K562 (cell line): Measurements from ENCODE around the gene PLXND1. TPM values are rescaled to one million over a fixed set of nuclear protein-coding genes. Genes with fewer than 3 reads are reported as not detected.

Experiments
- CTBP1 ChIP-seq: fragments of 450-650 bp; IDR thresholded peaks from 2 replicates; pipeline ENCODE4 v1.6.1; 2016; ENCODE audit warnings: borderline replicate concordance
- DNMT1 ChIP-seq: fragments of 450-650 bp; IDR thresholded peaks from 2 replicates; pipeline ENCODE4 v1.6.1; 2016; ENCODE audit warnings: antibody characterized with exemption, mild to moderate bottlenecking
- DPF2 ChIP-seq: fragments of 450-650 bp; IDR thresholded peaks from 2 replicates; pipeline ENCODE4 v1.6.1; 2016
- E2F6 ChIP-seq, 2 experiments: IDR thresholded peaks; 2 replicates each; pipeline ENCODE4 v1.6.1; 2011; ENCODE audit warnings: borderline replicate concordance in 1 of 2, control low read depth in 1 of 2, low read depth in 1 of 2, low read length in 1 of 2, mild to moderate bottlenecking in 1 of 2, mixed read lengths in 1 of 2, moderate library complexity in 1 of 2; ENCODE audit not compliant: insufficient read depth in 1 of 2, insufficient read length in 1 of 2, poor library complexity in 1 of 2, severe bottlenecking in 1 of 2; ENCODE audit errors: extremely low read depth in 1 of 2
- ELK3 ChIP-seq: fragments of 450-650 bp; formaldehyde crosslinking; IDR thresholded peaks from 2 replicates; pipeline ENCODE4 v1.4.0; 2020; ENCODE audit warnings: mild to moderate bottlenecking
- GATAD2B ChIP-seq: fragments of 450-650 bp; IDR thresholded peaks from 2 replicates; pipeline ENCODE4 v1.6.1; 2017; ENCODE audit warnings: mild to moderate bottlenecking, borderline replicate concordance
- MAZ ChIP-seq, 2 experiments: fragments of 450-650 bp in 1 of 2; sonication (generic) in 1 of 2; formaldehyde crosslinking; IDR thresholded peaks in 1 of 2; conservative IDR thresholded peaks in 1 of 2; 2 replicates each; pipeline versions ENCODE4 v1.4.0 to v1.5.0; 2020; ENCODE audit warnings: mild to moderate bottlenecking in 1 of 2, missing genetic modification reagents in 1 of 2
- NFXL1 ChIP-seq: fragments of 450-650 bp; formaldehyde crosslinking; IDR thresholded peaks from 2 replicates; pipeline ENCODE4 v1.4.0; 2021; ENCODE audit warnings: mild to moderate bottlenecking
- NR2C2 ChIP-seq, 2 experiments: fragments of 200-800 bp in 1 of 2; sonication (Bioruptor generic) in 1 of 2; sonication (generic) in 1 of 2; formaldehyde crosslinking in 1 of 2; IDR thresholded peaks; 2 replicates each; pipeline versions ENCODE4 v1.6.1 to v1.8.0; 2016 to 2022; ENCODE audit warnings: mild to moderate bottlenecking in 1 of 2, missing compliant biosample characterization in 1 of 2, missing genetic modification characterization in 1 of 2, missing genetic modification reagents in 1 of 2
- PML ChIP-seq: IDR thresholded peaks from 2 replicates; pipeline ENCODE4 v1.6.1; 2012; ENCODE audit warnings: low read length, inconsistent platforms
- ZNF561 ChIP-seq: fragments of 450-650 bp; formaldehyde crosslinking; conservative IDR thresholded peaks from 2 replicates; pipeline ENCODE4 v1.4.0; 2020; ENCODE audit warnings: mild to moderate bottlenecking, moderate library complexity
- polyA plus RNA-seq, 8 experiments: library from polyadenylated mRNA; depleted of rRNA in 4 of 8; stranded (reverse) in 5 of 8; unstranded in 3 of 8; fragments of >200 nt; fragmentation: Nextera tagmentation in 2 of 8; fragmentation: Illumina TruSeq in 1 of 8; extraction: Ambion mirVana in 2 of 8; extraction: Trizol in 1 of 8; gene quantifications; 2 replicates each; pipeline versions ENCODE4 v1.2.1 to v1.2.3, GENCODE V29; 2011 to 2014; ENCODE audit warnings: inconsistent platforms in 1 of 8, missing spikeins in 1 of 8
- total RNA-seq, 7 experiments: library from RNA; depleted of rRNA in 6 of 7; stranded (reverse); fragments of >200 nt in 6 of 7; fragmentation: Illumina TruSeq in 2 of 7; extraction: Trizol in 2 of 7; gene quantifications; 2 replicates each; pipeline versions ENCODE4 v1.2.1 to v1.2.3, GENCODE V29; 2011 to 2021; ENCODE audit warnings: low replicate concordance in 1 of 7
- TF ChIP-seq, protein P1 (sequence below): sonication (generic); formaldehyde crosslinking; IDR thresholded peaks from 2 replicates; pipeline ENCODE4 v1.8.0; 2022; ENCODE audit warnings: mild to moderate bottlenecking, missing genetic modification reagents
- TF ChIP-seq, protein P2 (sequence below), 2 experiments: fragments of 200-800 bp in 1 of 2; sonication (Bioruptor generic) in 1 of 2; sonication (generic) in 1 of 2; formaldehyde crosslinking in 1 of 2; IDR thresholded peaks in 1 of 2; conservative IDR thresholded peaks in 1 of 2; 2 replicates each; pipeline versions ENCODE4 v1.5.0 to v1.6.1; 2016 to 2020; ENCODE audit warnings: missing compliant biosample characterization in 1 of 2, missing genetic modification characterization in 1 of 2, missing genetic modification reagents in 1 of 2

PLXND1 gene
- total and polyA plus RNA-seq, 9 of the 15 experiments (the other 6 are each of a cell fraction or from before 2014, with no cell fraction given): 0.34 to 28.8 (median 14.0) TPM

DNA sequence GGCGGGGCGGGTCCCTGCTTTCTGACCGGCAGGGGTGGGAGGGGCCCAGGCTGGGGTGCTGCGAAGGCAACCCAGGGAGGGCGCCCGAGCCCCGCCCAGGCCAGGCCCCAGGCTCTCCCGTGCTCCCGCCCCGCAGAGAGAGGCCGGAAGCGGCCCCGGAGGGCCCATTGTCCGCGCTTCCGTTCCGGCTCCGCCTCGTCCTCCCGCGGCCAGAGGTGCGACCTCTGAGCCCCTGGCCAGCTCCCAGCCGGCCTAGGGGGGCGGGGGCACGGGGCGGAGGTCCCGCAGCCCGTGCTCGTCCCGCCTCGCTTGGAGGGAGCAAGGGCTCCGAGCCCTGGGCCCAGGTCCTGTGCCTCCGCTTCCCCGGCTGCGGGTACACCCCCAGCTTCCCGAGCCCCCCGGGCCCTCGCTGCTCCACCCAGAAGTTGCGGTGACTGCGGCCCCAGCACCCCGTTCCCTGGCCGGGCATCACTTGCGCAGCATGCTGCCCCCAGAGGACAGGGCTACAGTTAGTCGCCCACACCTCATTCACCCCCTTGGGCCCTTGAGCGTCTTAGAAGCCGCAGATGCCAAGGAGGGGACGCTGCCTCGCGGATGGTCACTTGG lies 20.4 kb upstream of the PLXND1 start (continued):
- TF ChIP-seq ZNF561 (CRISPR knock-in tag) (no peak), ELK3 (CRISPR knock-in tag) (no peak), GATAD2B (no peak), NFXL1 (CRISPR knock-in tag) (no peak), PML (no peak), NR2C2 (CRISPR knock-in tag; IDR thresholded peaks at IDR 0.05) (no peak), NR2C2 (tag; IDR thresholded peaks at IDR 0.05) (0 out of 2 replicates have a peak, but pooled peaks have one; percentile 14), E2F6 (IDR thresholded peaks at IDR 0.05; ENCODE audit: borderline replicate concordance in 1 of 2, extremely low read depth in 1 of 2, insufficient read depth in 1 of 2, insufficient read length in 1 of 2, low read depth in 1 of 2, low read length in 1 of 2, poor library complexity in 1 of 2, severe bottlenecking in 1 of 2) (peak in 1 of 2 experiments; percentile 80), MAZ (CRISPR knock-in tag; conservative IDR thresholded peaks at IDR 0.05 in 1 of 2, IDR thresholded peaks at IDR 0.05 in 1 of 2) (peak; percentile 86 to 94), CTBP1 (peak; percentile 27; the same call in 1 of the 2 replicates), DPF2 (no peak), DNMT1 (no peak)
- TF ChIP-seq, protein P1, sequence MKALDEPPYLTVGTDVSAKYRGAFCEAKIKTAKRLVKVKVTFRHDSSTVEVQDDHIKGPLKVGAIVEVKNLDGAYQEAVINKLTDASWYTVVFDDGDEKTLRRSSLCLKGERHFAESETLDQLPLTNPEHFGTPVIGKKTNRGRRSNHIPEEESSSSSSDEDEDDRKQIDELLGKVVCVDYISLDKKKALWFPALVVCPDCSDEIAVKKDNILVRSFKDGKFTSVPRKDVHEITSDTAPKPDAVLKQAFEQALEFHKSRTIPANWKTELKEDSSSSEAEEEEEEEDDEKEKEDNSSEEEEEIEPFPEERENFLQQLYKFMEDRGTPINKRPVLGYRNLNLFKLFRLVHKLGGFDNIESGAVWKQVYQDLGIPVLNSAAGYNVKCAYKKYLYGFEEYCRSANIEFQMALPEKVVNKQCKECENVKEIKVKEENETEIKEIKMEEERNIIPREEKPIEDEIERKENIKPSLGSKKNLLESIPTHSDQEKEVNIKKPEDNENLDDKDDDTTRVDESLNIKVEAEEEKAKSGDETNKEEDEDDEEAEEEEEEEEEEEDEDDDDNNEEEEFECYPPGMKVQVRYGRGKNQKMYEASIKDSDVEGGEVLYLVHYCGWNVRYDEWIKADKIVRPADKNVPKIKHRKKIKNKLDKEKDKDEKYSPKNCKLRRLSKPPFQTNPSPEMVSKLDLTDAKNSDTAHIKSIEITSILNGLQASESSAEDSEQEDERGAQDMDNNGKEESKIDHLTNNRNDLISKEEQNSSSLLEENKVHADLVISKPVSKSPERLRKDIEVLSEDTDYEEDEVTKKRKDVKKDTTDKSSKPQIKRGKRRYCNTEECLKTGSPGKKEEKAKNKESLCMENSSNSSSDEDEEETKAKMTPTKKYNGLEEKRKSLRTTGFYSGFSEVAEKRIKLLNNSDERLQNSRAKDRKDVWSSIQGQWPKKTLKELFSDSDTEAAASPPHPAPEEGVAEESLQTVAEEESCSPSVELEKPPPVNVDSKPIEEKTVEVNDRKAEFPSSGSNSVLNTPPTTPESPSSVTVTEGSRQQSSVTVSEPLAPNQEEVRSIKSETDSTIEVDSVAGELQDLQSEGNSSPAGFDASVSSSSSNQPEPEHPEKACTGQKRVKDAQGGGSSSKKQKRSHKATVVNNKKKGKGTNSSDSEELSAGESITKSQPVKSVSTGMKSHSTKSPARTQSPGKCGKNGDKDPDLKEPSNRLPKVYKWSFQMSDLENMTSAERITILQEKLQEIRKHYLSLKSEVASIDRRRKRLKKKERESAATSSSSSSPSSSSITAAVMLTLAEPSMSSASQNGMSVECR (CRISPR knock-in tag): no peak
- TF ChIP-seq, protein P2, sequence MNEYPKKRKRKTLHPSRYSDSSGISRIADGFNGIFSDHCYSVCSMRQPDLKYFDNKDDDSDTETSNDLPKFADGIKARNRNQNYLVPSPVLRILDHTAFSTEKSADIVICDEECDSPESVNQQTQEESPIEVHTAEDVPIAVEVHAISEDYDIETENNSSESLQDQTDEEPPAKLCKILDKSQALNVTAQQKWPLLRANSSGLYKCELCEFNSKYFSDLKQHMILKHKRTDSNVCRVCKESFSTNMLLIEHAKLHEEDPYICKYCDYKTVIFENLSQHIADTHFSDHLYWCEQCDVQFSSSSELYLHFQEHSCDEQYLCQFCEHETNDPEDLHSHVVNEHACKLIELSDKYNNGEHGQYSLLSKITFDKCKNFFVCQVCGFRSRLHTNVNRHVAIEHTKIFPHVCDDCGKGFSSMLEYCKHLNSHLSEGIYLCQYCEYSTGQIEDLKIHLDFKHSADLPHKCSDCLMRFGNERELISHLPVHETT (CRISPR knock-in tag; conservative IDR thresholded peaks at IDR 0.05 in 1 of 2, IDR thresholded peaks at IDR 0.05 in 1 of 2): peak in 1 of 2 experiments; percentile 46; a peak in 1 of 4 replicates
